Activated CD8-positive, alpha-beta memory T cell treated with anti-CD3 and anti-CD28 coated beads for 1 hour (primary cell): Measurements from ENCODE around the gene GATAD2A.
A peak's percentile ranks its signal among the peaks of the same experiment; 100 is the strongest.

ENCODE experiments used
- DNase-seq, 2 donors: peaks; one replicate each; pipeline ENCODE4 v3.0.0-alpha.2; 2020; ENCODE audit warnings: low read depth in 1 of 2; ENCODE audit errors: extremely low read depth in 1 of 2

GATAD2A gene

DNA sequence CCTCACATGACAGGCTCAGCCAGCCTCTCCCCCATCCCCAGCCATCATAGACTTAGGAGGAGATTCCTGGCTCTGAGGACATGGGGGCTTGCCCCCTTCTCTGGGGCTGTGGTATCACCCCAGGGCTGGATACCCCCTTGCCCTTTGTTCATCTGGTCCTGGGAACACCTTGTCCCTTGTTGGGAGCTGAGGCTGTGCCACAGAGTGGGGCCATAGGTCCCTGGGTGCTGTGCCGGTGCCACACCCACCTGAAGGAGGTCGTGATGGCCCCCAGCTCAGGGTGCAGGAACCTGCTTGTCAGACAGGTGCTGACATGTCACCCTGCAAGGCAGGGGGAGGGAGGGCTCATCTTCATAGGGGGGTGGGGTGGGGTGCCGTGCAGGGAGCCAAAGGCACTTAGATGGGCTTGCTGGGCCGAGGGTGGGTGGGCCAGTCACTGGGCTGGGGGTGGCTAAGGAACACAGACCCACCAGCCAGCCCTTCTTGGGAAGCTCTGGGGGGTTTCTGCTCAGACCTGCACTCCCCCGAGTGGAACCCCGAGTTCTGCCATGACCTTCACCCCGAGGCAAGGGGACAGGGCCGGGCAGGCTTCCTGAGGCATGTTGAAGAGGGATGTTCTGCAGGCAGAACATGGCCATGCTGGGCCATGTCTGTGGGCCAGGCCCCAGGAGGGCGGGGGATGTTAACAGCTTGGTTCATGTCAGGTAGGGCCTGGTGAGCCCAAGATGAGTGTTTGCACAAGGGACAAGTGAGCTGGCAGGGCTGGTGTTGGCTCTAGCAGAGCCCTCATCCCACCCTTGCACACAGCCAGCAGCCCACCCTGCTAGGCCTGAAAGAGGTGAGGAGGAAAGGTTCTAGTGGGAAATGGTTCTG is 81.8 kb downstream of the GATAD2A start:
- no peak for DNase-seq

DNA sequence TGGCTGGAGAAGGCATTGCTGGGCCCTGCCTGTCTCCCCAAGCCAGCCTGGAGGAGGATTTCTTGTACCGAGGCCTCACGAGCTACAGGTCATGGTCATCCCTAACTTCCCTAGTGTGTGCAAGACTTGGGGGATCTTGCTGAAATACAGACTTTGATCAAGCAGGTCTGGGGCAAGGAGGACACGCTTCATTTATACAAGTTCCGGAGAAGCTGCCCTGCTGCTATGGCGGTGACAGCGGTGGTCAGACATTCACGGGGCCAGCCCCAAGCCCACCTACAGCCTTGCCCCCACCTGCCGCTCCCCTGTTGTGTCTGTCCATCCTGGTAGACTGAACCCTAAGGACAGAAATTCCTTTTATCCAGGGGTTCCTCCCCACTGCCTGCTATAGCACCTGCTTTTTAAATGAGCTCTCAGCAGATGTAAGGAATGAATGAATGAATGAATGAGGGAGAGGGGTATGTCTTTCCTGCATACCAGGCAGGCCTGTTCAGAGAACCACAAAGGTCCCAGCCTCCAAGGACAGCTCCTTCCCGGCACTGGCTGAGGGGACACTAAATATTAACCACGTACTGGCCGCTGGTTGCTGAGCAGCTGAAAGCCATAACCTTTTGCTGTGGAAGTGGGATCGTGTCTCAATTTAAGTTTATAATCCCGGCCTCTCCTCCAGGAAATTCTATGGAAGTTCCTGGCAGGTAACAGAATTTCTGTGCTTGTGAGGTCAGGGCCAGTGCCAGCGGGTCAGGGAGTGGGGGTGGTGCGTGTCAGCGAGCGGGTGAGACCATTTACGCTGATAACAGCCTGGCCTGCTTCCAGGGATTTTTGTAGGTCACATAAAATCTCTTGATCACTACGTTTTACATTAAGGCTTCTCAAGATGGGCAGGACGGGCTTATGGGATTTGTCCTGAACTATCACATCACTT is 82.7 kb downstream of the GATAD2A start:
- no peak for DNase-seq

DNA sequence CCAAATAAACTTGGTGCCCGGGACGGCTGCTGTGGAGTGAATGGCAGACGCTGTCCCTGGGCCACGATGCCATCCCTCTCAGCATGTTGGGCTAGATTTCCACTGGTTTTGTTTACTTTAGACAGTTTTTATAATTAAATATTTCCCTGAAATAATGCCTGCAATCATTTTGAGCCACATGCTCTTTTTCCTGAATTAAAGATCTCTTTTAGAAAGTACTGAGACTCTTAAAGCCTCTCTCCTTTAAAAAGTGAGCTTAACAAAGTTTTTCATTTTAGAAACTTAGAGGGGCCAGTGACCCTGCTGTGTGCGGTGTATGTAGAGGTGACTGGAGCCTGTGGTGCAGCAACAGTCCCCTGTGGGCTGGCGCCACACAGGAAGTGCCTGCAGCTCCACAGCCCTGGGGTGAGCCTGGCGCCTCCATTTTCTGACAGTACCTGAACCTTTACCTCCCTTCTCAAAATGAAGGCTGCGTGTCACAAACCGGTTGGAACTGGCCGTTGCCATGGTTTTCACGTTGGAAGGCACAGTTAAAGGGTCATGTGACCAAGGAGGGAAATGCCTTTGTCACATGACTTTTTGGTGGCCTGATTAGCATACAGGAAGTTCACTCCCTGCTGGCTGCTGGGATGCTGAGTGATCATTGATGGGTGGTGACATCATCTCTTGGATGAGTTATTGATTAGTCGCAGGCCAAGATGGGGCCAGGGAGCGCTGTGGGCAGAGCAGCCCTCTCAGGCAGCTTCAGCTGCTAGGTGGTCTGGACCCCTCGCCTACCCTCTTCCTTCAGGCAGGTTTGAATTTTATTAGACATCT is 83.6 kb downstream of the GATAD2A start:
- peak; percentile 72 to 74 for DNase-seq

GRCh38 chr19:19489804-19490204 is 84.3 kb downstream of the GATAD2A start:
- DNase-seq, result no peak

DNA sequence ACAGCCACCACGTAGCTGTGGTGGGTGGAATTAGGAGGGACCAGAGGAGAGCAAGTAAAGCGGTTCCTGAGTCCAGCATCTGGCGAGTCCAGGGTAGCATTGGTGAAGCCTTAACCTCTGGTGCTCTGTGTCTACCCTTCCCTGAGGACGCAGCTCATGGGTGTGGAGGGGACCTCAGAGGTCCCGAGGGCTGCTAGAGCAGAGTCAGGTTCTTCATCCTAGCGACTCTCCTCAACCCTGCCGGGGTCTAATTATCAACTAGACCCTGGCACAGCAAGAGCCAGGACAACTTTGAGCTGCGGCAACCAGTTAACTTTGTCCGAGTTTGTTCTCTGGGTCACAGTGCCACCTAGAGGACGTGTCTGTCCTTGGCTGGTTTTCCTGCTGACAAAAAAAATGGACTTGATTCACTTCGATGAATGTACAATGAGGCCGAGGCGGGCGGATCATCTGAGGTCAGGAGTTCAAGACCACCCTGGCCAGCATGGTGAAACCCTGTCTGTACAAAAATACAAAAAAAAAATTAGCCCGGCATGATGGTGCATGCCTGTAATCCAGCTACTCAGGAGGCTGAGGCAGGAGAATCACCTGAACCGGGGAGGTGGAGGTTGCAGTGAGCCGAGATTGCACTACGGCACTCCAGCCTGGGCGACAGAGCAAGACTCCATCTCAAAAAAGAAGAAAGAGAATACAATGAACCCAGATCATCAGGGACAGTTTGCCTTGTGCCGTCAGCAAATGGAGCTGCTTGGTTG is 84.9 kb downstream of the GATAD2A start:
- DNase-seq, result peak; percentile 58 to 62

GRCh38 chr19:19491321-19492025 is 86.0 kb downstream of the GATAD2A start:
- DNase-seq, result no peak

DNA sequence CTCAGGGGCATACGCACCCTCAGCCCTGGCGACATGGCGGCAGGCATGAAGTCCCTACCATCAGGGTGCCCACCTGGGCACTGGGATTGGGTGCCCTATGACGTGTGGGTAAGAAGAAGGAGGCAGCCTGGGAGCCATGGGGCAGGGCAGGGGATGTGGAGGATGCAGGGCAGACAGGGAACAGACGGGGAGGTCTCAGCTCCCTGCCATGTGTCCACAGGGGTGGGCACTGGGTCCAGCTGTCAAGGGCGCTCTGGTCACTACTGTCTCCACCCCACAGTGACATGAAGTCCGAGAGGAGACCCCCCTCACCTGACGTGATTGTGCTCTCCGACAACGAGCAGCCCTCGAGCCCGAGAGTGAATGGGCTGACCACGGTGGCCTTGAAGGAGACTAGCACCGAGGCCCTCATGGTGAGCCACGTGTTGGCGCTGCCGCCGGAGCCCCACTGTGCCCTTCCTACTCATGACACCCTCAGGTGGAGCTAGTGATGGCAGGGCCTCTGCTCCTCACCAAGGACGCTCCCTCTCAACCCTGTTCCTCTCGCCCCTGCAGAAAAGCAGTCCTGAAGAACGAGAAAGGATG is 86.6 kb downstream of the GATAD2A start:
- DNase-seq, result no peak

GRCh38 chr19:19493841-19494546 is 88.5 kb downstream of the GATAD2A start:
- DNase-seq, result no peak

DNA sequence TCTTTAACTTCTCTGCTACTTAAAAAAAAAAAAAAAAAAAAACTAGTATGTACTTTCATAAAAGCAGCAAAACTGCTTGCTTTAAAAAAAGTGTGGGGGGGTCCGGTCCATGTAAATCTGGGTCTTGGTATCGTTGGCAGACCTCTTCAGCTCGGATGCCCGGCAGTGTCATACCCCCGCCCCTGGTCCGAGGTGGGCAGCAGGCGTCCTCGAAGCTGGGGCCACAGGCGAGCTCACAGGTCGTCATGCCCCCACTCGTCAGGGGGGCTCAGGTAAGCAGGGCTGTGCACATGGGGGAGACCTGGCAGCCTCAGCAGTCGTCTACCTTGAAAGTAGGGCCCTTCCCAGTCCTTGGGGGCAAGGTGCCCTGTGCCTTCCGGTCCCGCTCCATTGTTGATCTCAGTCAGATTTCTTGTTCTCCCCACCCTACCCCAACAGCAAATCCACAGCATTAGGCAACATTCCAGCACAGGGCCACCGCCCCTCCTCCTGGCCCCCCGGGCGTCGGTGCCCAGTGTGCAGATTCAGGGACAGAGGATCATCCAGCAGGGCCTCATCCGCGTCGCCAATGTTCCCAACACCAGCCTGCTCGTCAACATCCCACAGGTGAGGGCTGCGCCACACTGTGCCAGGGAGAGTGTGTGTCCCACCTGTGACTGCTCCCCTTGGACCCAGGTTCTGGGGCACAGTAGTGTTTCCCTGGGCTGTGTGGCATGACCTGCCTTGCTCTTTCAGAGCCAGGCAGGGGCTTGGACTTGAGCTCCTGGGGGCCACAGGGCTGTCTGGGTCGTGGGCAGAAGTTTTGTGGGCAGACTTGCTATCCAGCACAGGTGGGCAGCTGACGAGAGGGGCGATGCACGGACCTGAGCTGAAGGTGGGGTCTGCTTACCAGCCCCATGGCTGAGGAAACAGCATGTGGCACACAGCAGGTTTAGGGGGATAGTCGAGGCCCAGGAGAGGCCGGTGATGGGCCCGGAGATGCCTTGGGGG is 90.4 kb downstream of the GATAD2A start:
- no peak for DNase-seq

- DNase-seq, result no peak
These were observed 92.9 kb downstream of the GATAD2A start for GRCh38 chr19:19498255-19498991.

DNA sequence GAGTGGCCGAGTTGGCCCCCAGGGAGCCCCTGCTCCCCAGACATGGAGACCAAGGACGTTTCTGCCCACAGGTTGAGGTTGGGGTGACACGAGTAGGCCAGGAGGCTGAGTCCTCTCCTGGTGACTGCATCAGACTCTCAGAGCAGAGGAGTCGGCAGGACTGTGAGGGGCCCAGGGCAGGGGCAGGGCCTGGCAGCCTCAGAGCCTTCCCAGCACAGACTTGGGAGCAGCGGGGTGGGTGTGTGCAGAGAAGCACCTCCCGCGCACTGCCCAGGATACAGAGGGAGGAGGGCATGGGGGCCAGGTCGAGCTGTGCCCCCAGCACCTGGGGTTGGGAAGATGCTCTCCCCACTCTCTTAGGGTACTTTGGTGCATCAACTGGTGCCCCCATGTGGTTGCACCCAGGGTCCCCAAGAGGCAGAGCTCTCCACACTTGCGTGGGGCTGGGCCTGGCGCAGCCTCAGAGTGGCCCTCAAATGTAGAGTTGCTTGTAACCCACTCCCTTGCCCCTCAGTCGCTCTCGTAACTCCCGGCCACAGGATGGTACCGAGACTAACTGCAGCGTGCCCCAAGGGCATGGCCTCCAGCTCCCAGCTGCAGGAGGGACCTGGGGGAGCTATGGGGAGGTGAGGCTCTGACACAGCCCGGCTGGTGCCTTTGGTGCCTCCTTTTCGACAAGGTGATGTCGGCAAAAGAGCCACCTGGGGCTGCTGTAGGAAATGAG is 94.0 kb downstream of the GATAD2A start:
- DNase-seq, result no peak

GRCh38 chr19:19500975-19501644 is 95.6 kb downstream of the GATAD2A start:
- no peak for DNase-seq

DNA sequence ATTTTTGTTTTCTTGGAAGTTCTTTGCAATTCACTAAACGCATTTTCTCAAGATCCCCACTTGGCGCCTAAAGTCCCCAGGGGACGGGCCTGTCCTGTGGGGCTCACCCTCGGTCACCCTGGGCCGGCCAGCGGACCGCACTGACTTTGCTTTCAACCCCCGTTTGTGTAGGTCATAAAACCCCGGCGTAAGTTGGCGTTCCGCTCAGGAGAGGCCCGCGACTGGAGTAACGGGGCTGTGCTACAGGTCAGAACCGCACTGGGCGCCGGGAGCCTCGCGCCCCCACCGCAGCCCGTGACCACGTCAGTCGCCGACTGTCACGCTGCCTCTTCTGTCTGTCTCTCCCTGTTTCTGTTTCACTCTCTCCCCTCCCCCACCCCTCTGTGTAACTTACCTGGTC is 96.3 kb downstream of the GATAD2A start:
- DNase-seq, result no peak

DNA sequence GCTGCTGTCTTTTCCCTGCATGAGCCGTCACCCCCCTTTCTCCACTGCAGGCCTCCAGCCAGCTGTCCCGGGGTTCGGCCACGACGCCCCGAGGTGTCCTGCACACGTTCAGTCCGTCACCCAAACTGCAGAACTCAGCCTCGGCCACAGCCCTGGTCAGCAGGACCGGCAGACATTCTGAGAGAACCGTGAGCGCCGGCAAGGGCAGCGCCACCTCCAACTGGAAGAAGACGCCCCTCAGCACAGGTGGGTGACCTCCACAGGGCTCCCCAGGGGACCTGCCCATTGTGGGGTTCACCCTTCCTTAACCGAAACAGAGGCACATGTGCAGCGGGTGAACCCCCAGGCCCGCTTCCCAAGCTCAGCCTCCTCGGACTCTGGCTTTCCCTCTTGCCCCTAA is 96.8 kb downstream of the GATAD2A start:
- no peak for DNase-seq

GRCh38 chr19:19502808-19503602 is 97.5 kb downstream of the GATAD2A start:
- no peak for DNase-seq
